Parathyroid adenoma (tissue), 2 donors: ENCODE data around the gene HAUS6.
"Not testable (repeated sequence)": the region's sequence is repeated elsewhere in the genome, so short reads cannot be mapped to it uniquely, and the experiment has no call there.

ENCODE experiments used
- H2AFZ ChIP-seq: fragments of 300-600 bp; sonication (generic); one replicate; pipeline ENCODE4 v1.7.0; 2017; ENCODE audit warnings: antibody characterized with exemption, mild to moderate bottlenecking
- H3K27ac ChIP-seq: fragments of 300-600 bp; sonication (generic); one replicate; pipeline ENCODE4 v1.7.0; 2017
- H3K27me3 ChIP-seq: fragments of 300-600 bp; sonication (generic); one replicate; pipeline ENCODE4 v1.7.0; 2017; ENCODE audit warnings: low read length; ENCODE audit not compliant: control insufficient read depth, insufficient read depth
- H3K36me3 ChIP-seq: fragments of 300-600 bp; sonication (generic); one replicate; pipeline ENCODE4 v1.7.0; 2017; ENCODE audit warnings: low read length; ENCODE audit not compliant: control insufficient read depth, insufficient read depth
- H3K4me1 ChIP-seq: fragments of 300-600 bp; sonication (generic); one replicate; pipeline ENCODE4 v1.7.0; 2017; ENCODE audit warnings: control low read depth
- H3K4me2 ChIP-seq: fragments of 300-600 bp; sonication (generic); one replicate; pipeline ENCODE4 v1.7.0; 2017; ENCODE audit warnings: low read length
- H3K4me3 ChIP-seq: fragments of 300-600 bp; sonication (generic); one replicate; pipeline ENCODE4 v1.7.0; 2017; ENCODE audit warnings: low read depth, low read length
- H3K79me2 ChIP-seq: fragments of 300-600 bp; sonication (generic); one replicate; pipeline ENCODE4 v1.7.0; 2017; ENCODE audit warnings: control low read depth
- H3K9ac ChIP-seq: fragments of 300-600 bp; sonication (generic); one replicate; pipeline ENCODE4 v1.7.0; 2017; ENCODE audit warnings: mild to moderate bottlenecking
- H3K9me3 ChIP-seq: fragments of 300-600 bp; sonication (generic); one replicate; pipeline ENCODE4 v1.7.0; 2017; ENCODE audit warnings: low read length; ENCODE audit not compliant: control insufficient read depth
- TF ChIP-seq, protein P1 (sequence below): fragments of 300-600 bp; sonication (generic); IDR thresholded peaks from one replicate; pipeline ENCODE4 v1.7.0; 2017; ENCODE audit warnings: antibody characterized with exemption, mild to moderate bottlenecking
- donor health status: primary hyperparathyroidism.

HAUS6 gene

DNA sequence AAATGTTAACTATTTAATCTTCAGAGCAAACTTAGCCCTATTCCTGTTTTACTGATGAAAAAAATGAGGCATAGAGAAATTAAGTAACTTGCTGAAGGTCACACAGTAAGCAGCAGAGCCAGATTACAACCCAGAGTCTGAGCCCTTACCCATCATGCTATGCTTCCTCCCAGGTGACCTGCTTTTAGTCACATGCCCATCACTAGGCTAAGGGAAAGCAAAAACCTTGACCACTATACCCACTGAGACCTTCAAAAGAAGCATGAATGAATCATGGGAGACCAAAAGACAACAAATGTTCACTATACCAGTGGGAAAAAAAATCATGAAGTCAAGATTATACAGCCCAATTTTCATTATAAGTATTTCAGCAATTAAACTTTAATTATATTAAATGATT lies 5.3 kb upstream of the HAUS6 start:
- Histone ChIP-seq H3K79me2 (no peaks in the 10 kb centered on the region), H3K27ac (no peak overlapping the region), H2AFZ (no peak overlapping the region), H3K36me3 (no peaks in the 10 kb centered on the region), H3K27me3 (no peaks in the 10 kb centered on the region), H3K4me1 (no peaks in the 10 kb centered on the region), H3K9ac (no peak overlapping the region), H3K9me3 (no peaks in the 10 kb centered on the region), H3K4me2 (no peak overlapping the region), H3K4me3 (no peak overlapping the region)
- TF ChIP-seq, protein P1, sequence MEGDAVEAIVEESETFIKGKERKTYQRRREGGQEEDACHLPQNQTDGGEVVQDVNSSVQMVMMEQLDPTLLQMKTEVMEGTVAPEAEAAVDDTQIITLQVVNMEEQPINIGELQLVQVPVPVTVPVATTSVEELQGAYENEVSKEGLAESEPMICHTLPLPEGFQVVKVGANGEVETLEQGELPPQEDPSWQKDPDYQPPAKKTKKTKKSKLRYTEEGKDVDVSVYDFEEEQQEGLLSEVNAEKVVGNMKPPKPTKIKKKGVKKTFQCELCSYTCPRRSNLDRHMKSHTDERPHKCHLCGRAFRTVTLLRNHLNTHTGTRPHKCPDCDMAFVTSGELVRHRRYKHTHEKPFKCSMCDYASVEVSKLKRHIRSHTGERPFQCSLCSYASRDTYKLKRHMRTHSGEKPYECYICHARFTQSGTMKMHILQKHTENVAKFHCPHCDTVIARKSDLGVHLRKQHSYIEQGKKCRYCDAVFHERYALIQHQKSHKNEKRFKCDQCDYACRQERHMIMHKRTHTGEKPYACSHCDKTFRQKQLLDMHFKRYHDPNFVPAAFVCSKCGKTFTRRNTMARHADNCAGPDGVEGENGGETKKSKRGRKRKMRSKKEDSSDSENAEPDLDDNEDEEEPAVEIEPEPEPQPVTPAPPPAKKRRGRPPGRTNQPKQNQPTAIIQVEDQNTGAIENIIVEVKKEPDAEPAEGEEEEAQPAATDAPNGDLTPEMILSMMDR: no peak

DNA sequence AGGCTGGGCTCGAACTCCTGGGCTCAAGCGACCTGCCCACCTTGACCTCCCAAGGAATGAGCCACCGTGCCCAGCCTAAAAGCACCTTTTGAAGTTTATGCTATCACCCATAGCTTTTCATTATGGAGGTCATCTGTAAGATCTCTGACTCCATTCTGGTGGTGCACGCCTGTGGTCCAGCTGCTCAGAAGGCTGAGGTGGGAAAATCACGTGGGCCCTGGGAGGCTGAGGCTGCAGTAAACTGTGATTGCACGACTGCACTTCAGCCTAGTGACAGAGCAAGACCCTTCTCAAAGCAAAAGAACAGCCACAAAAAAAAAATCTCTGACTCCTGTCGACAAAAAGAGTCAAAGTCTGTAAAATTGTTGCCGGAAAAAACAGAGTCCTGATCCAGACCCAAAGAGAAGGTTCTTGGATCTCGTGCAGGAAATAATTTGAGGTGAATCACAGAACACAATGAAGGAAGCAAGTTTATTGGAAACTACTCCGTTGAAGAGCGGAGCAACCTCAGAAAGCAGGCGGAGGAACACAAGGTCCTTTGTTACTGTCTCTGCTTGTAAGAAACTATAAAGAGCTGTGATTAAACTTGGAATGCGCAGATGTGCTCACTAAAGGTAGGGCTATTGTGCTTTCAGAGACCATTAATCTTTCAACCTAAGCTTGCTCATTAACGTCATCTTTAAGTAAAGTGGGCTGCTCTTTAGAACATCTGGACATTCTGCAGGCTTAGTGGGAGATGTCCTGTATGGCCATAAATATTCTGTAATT lies 2.0 kb upstream of the HAUS6 start:
- Histone ChIP-seq H3K4me3 (no peak overlapping the region), H3K79me2 (peaks cover 5% of the 10 kb centered on the region), H3K27me3 (no peaks in the 10 kb centered on the region), H3K27ac (no peak overlapping the region), H2AFZ (no peak overlapping the region), H3K36me3 (no peaks in the 10 kb centered on the region), H3K9ac (no peak overlapping the region), H3K4me2 (no peak overlapping the region), H3K4me1 (no peaks in the 10 kb centered on the region), H3K9me3 (no peaks in the 10 kb centered on the region)
- TF ChIP-seq, protein P1: no peak

DNA sequence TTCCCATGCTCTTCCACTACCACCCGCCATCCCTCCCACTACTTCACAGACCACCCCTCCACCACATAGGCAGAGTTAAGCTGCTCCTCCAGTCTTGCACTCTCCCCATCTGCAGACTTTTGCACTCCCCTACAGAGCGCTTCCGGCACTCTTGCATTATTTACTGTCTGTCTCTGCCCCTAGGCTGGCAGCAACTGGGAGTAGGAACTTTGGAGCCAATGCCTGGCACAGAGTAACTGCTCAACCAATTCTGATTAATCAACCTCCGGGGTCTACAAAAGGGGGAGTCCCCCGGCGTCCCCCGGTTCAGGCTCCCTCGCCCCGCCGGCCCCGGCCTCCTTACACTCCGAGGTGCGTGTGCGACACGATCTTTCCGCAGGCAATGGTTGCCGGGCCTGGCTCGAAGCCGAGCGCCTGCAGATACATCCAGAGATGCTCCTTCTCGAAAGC lies 498 bp downstream of the HAUS6 start:
- TF ChIP-seq, protein P1: no peak
- peak overlapping the region; percentile 71 for H3K4me3 ChIP-seq
- H3K9me3 ChIP-seq: no peaks in the 10 kb centered on the region
- H2AFZ ChIP-seq: peak overlapping the region; percentile 93
- no peaks in the 10 kb centered on the region for H3K36me3 ChIP-seq
- peaks cover 5% of the 10 kb centered on the region for H3K79me2 ChIP-seq
- H3K27ac ChIP-seq: no peak overlapping the region
- no peaks in the 10 kb centered on the region for H3K27me3 ChIP-seq
- peak overlapping the region; percentile 86 for H3K4me2 ChIP-seq
- H3K4me1 ChIP-seq: no peaks in the 10 kb centered on the region
- H3K9ac ChIP-seq: no peak overlapping the region

DNA sequence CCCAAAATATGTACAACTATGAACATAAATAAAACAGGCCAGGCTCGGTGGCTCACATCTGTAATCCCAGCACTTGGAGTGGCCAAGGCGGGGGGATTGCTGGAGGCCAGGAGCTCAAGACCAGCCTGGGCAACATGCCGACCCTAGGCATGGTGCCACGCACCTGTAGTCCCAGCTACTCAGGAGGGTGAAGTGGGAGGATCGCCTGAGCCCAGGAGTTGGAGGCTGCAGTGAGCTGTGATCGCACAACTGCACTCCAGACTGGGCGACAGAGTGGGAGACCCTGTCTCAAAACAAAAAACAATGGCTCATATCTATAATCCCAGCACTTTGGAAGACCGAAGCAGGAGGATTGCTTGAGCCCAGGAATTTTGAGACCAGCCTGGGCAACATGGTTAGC lies 1.5 kb downstream of the HAUS6 start:
- H3K27ac ChIP-seq: no peak overlapping the region
- H2AFZ ChIP-seq: no peak overlapping the region
- no peak overlapping the region for H3K4me2 ChIP-seq
- H3K9me3 ChIP-seq: no peaks in the 10 kb centered on the region
- no peaks in the 10 kb centered on the region for H3K4me1 ChIP-seq
- no peaks in the 10 kb centered on the region for H3K27me3 ChIP-seq
- H3K36me3 ChIP-seq: no peaks in the 10 kb centered on the region
- no peak overlapping the region for H3K9ac ChIP-seq
- H3K4me3 ChIP-seq: no peak overlapping the region
- peaks cover 5% of the 10 kb centered on the region for H3K79me2 ChIP-seq
- TF ChIP-seq, protein P1: no peak

DNA sequence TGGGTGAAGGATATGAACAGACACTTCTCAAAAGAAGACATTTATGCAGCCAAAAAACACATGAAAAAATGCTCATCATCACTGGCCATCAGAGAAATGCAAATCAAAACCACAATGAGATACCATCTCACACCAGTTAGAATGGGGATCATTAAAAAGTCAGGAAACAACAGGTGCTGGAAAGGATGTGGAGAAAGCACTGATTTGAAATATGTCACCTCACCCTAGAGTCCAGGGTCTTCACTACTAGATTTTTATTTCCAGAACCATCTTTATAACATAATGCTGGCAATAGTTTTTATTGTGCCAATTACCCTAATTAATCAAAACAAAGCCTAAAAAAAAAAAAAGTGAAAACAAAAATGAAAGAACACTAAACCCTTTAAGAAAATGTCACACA lies 5.3 kb downstream of the HAUS6 start:
- not testable (repeated sequence) for H3K4me2 ChIP-seq, H3K27ac ChIP-seq, H3K27me3 ChIP-seq, H3K9ac ChIP-seq, H3K4me3 ChIP-seq, H3K9me3 ChIP-seq, H2AFZ ChIP-seq, H3K36me3 ChIP-seq, H3K4me1 ChIP-seq, H3K79me2 ChIP-seq
